HepG2 (cell line): Measurements from ENCODE around the gene CMYA5. TPM values are rescaled to one million over a fixed set of nuclear protein-coding genes. Genes with fewer than 3 reads are reported as not detected.

ENCODE experiments used
- ATAC-seq: fragments of 200-7000 bp; cut with Tn5 transposase; 3 replicates; pipeline ENCODE4 v1.9.1; 2020; ENCODE audit warnings: mild to moderate bottlenecking, moderate library complexity
- BruUV-seq: library from RNA; stranded (reverse); fragments of 400-500 nt; replicated peaks from 2 replicates; lab custom pipeline; 2021; lab: Mats Ljungman, UMichigan
- CTCF ChIA-PET: fragments of 300-600 bp; formaldehyde crosslinking; extraction: SDS; loops from one replicate; lab custom pipeline; 2021; ENCODE audit warnings: low total read pairs, inconsistent platforms, low intra/inter-chr PET ratio; lab: Yijun Ruan, JAX
- POLR2A ChIA-PET: fragments of 350-600 bp; sonication (Branson Sonifier 250); formaldehyde crosslinking; loops from one replicate; lab custom pipeline; 2020; ENCODE audit warnings: antibody characterized with exemption, inconsistent platforms; lab: Yijun Ruan, JAX
- DNase-seq: peaks from one replicate; pipeline ENCODE4 v3.0.0-alpha.2; 2015; ENCODE audit warnings: low spot score
- FAIRE-seq: peaks from 3 replicates; lab custom pipeline; 2011; peaks lifted over from hg19 to GRCh38; lab: Jason Lieb, UNC
- H2AFZ ChIP-seq: one replicate; pipeline ENCODE4 v1.6.1; 2011; ENCODE audit warnings: low read length, inconsistent platforms
- H3K27ac ChIP-seq: fragments of 300-600 bp; 3 replicates; pipeline ENCODE4 v1.8.0; 2011; ENCODE audit warnings: mixed run types, mild to moderate bottlenecking, mixed read lengths, low read length, inconsistent platforms; ENCODE audit not compliant: insufficient read depth; ENCODE audit errors: extremely low read length
- H3K27me3 ChIP-seq, 2 experiments: fragments of 200-600 bp in 1 of 2; 2 replicates in 1 of 2; 3 replicates in 1 of 2; pipeline versions ENCODE4 v1.6.0 to v1.8.0; 2011; ENCODE audit warnings: low read length in 2 of 2, mild to moderate bottlenecking in 2 of 2, moderate library complexity in 2 of 2, inconsistent platforms in 1 of 2; ENCODE audit not compliant: insufficient read depth in 2 of 2, control insufficient read depth in 1 of 2
- H3K36me3 ChIP-seq, 2 experiments: fragments of 200-600 bp in 1 of 2; replicated peaks in 1 of 2; 2 replicates in 1 of 2; 3 replicates in 1 of 2; pipeline versions ENCODE4 v1.5.1 to v1.8.0; 2011; ENCODE audit warnings: low read length in 2 of 2, inconsistent platforms in 1 of 2; ENCODE audit not compliant: insufficient read depth in 2 of 2, control insufficient read depth in 1 of 2
- H3K4me1 ChIP-seq: 2 replicates; pipeline ENCODE4 v1.5.1; 2012; ENCODE audit warnings: low read length, inconsistent platforms; ENCODE audit not compliant: insufficient read depth
- H3K4me2 ChIP-seq: 2 replicates; pipeline ENCODE4 v1.6.0; 2011; ENCODE audit warnings: low read depth, low read length, inconsistent platforms
- H3K4me3 ChIP-seq, 3 experiments: fragments of 200-600 bp in 1 of 3; sonication (generic), shearing (Covaris generic) in 1 of 3; replicated peaks in 1 of 3; 2 replicates each; pipeline ENCODE4 v1.5.1; 2011 to 2016; ENCODE audit warnings: low read length in 3 of 3, inconsistent platforms in 2 of 3, low read depth in 2 of 3, mild to moderate bottlenecking in 2 of 3, control low read depth in 1 of 3, mixed read lengths in 1 of 3; ENCODE audit not compliant: insufficient read depth in 1 of 3
- H3K79me2 ChIP-seq: one replicate; pipeline ENCODE4 v1.6.1; 2011; ENCODE audit warnings: low read length, inconsistent platforms; ENCODE audit not compliant: insufficient read depth
- H3K9ac ChIP-seq: 2 replicates; pipeline ENCODE4 v1.6.0; 2011; ENCODE audit warnings: mild to moderate bottlenecking, low read depth, low read length, inconsistent platforms; ENCODE audit not compliant: insufficient read depth
- H3K9me3 ChIP-seq: 2 replicates; pipeline ENCODE4 v1.5.1; 2012; ENCODE audit warnings: mild to moderate bottlenecking, low read length
- H4K20me1 ChIP-seq: 2 replicates; pipeline ENCODE4 v1.6.0; 2011; ENCODE audit warnings: inconsistent platforms, mild to moderate bottlenecking, low read length, moderate library complexity; ENCODE audit not compliant: insufficient read depth
- ATF7-NPFF ChIP-seq: sonication (generic); formaldehyde crosslinking; IDR thresholded peaks from 2 replicates; pipeline ENCODE4 v1.8.1; 2023; ENCODE audit warnings: mild to moderate bottlenecking, low read depth, missing genetic modification reagents, moderate library complexity
- HDAC2 ChIP-seq: sonication (generic); formaldehyde crosslinking; IDR thresholded peaks from 2 replicates; pipeline ENCODE4 v1.4.0; 2020; ENCODE audit warnings: missing genetic modification reagents
- HNF4G ChIP-seq, 2 experiments: sonication (generic) in 1 of 2; formaldehyde crosslinking in 1 of 2; IDR thresholded peaks; 2 replicates each; pipeline versions ENCODE4 v1.4.0 to v1.6.1; 2011 to 2020; ENCODE audit warnings: borderline replicate concordance in 2 of 2, low read depth in 2 of 2, mild to moderate bottlenecking in 2 of 2, low read length in 1 of 2, missing genetic modification reagents in 1 of 2, moderate library complexity in 1 of 2
- KDM6A ChIP-seq: IDR thresholded peaks from 2 replicates; pipeline ENCODE4 v1.6.1; 2016; ENCODE audit warnings: low read depth
- RFX5 ChIP-seq: IDR thresholded peaks from 2 replicates; pipeline ENCODE4 v1.6.1; 2011; ENCODE audit warnings: low read depth, low read length, improper control_type of control experiment
- SALL2 ChIP-seq: sonication (generic); formaldehyde crosslinking; IDR thresholded peaks from 2 replicates; pipeline ENCODE4 v1.8.1; 2023; ENCODE audit warnings: mild to moderate bottlenecking, missing genetic modification reagents, inconsistent platforms
- SOX6 ChIP-seq, 2 experiments: fragments of 450-650 bp in 1 of 2; sonication (generic) in 1 of 2; formaldehyde crosslinking in 1 of 2; IDR thresholded peaks; 2 replicates each; pipeline versions ENCODE4 v1.4.0 to v1.6.1; 2017 to 2020; ENCODE audit warnings: antibody characterized with exemption in 1 of 2, mild to moderate bottlenecking in 1 of 2, missing genetic modification reagents in 1 of 2
- ZNF678 ChIP-seq: sonication (generic); formaldehyde crosslinking; IDR thresholded peaks from 2 replicates; pipeline ENCODE4 v1.4.0; 2020; ENCODE audit warnings: mild to moderate bottlenecking, missing genetic modification reagents
- ZNF7 ChIP-seq: IDR thresholded peaks from 2 replicates; pipeline ENCODE4 v1.6.1; 2016; ENCODE audit warnings: missing biosample characterization, missing genetic modification reagents
- WGBS: methylation state at CpG from one replicate; pipeline ENCODE4 v1.1.6; 2017; ENCODE audit warnings: low lambda C conversion rate; 5-methylcytosine and 5-hydroxymethylcytosine counted together
- in situ Hi-C: cut with HindIII; loops from 2 replicates; pipeline ENCODE4 v1.10.0; 2017; ENCODE audit warnings: low pct_unique_long_range_greater_than_20kb; ENCODE audit not compliant: extremely low pct_ligation_motif_present
- intact Hi-C: fragments of 100-400 bp; cut with micrococcal nuclease; formaldehyde crosslinking; loops from one replicate; pipeline ENCODE4 v1.10.0; 2022; ENCODE audit not compliant: unreplicated experiment
- polyA plus RNA-seq, 8 experiments: library from polyadenylated mRNA; depleted of rRNA in 3 of 8; stranded (reverse) in 7 of 8; unstranded in 1 of 8; fragments of >200 nt; fragmentation: Illumina TruSeq in 4 of 8; extraction: Trizol in 4 of 8; gene quantifications; 2 replicates each; pipeline versions ENCODE4 v1.2.1 to v1.2.3, GENCODE V29; 2011 to 2016; ENCODE audit warnings: low read depth in 4 of 8, missing spikeins in 1 of 8, mixed read lengths in 1 of 8; ENCODE audit not compliant: insufficient read depth in 1 of 8
- total RNA-seq, 5 experiments: library from RNA; depleted of rRNA; stranded (reverse); fragments of >200 nt; fragmentation: Illumina TruSeq; extraction: Trizol; gene quantifications; 2 replicates each; pipeline ENCODE4 v1.2.3, GENCODE V29; 2016; ENCODE audit warnings: low read depth in 1 of 5
- TF ChIP-seq, protein P1 (sequence below): sonication (generic); formaldehyde crosslinking; IDR thresholded peaks from 2 replicates; pipeline ENCODE4 v1.4.0; 2020; ENCODE audit warnings: mild to moderate bottlenecking, missing genetic modification reagents

Gene CMYA5
- total and polyA plus RNA-seq, 2 of the 13 experiments (the other 11 are each of a cell fraction or from before 2014, with no cell fraction given) = 0.13 to 0.51 TPM

DNA sequence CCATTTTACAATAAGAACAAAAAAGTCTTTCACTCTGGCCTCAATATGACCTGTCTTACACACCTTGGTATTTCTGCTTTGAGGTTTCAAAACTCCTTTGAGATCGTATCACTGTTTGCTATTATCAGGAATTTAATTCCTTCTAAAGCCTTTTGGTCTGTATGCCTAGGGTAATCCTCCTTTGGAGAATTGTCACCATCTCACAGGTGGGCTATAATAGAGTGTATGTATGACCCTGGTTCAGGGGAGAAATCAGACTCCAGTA lies 13.7 kb downstream of the CMYA5 start:
- CTCF ChIA-PET = interaction anchor here (2.0 to 2.3 kb wide), 2 partner anchors 71 to 155 kb away, joined by 12 to 30 read pairs; no protein-coding TSS in a partner anchor
- Histone ChIP-seq H3K27me3 (no peaks in the 10 kb centered on the region), H3K9me3 (no peaks in the 10 kb centered on the region), H2AFZ (no peak overlapping the region), H3K27ac (no peak overlapping the region), H3K9ac (no peak overlapping the region), H3K4me2 (no peak overlapping the region), H4K20me1 (no peaks in the 10 kb centered on the region), H3K4me1 (no peaks in the 10 kb centered on the region), H3K36me3 (no peaks in the 10 kb centered on the region), H3K4me3 (no peak overlapping the region), H3K79me2 (no peaks in the 10 kb centered on the region)
- intact Hi-C loops (loop anchor here (5.0 kb wide), 1 partner anchor 69 kb away; no protein-coding TSS in a partner anchor), in situ Hi-C loops (loop anchor here (5.0 to 10.0 kb wide), 2 partner anchors 74 to 151 kb away; no protein-coding TSS in a partner anchor)
- no TSS peak for BruUV-seq
- POLR2A ChIA-PET = interaction anchor here (1.0 kb wide), 1 partner anchor 71 kb away, joined by 3 read pairs; no protein-coding TSS in a partner anchor
- DNase-seq (no peak), FAIRE-seq (no peak), ATAC-seq (no peak)
- no peak for TF ChIP-seq HNF4G (IDR thresholded peaks at IDR 0.05; ENCODE audit: borderline replicate concordance, low read depth, low read length)
- TF ChIP-seq HNF4G (CRISPR knock-in tag; IDR thresholded peaks at IDR 0.05; ENCODE audit: borderline replicate concordance, low read depth) = no peak
- TF ChIP-seq ZNF678 (CRISPR knock-in tag) = no peak
- no peak for TF ChIP-seq SOX6 (IDR thresholded peaks at IDR 0.05)
- TF ChIP-seq SOX6 (CRISPR knock-in tag; IDR thresholded peaks at IDR 0.05) = no peak
- TF ChIP-seq ZNF7 (CRISPR knock-in tag) = no peak
- no peak for TF ChIP-seq KDM6A (CRISPR knock-in tag)
- no peak for TF ChIP-seq ATF7-NPFF (CRISPR knock-in tag)
- TF ChIP-seq, protein P1, sequence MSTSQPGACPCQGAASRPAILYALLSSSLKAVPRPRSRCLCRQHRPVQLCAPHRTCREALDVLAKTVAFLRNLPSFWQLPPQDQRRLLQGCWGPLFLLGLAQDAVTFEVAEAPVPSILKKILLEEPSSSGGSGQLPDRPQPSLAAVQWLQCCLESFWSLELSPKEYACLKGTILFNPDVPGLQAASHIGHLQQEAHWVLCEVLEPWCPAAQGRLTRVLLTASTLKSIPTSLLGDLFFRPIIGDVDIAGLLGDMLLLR (CRISPR knock-in tag) = no peak
- no peak for TF ChIP-seq RFX5
- no peak for TF ChIP-seq HDAC2
- TF ChIP-seq SALL2 = no peak
- 63% methylated on average over 1 of the region's 1 CpG for WGBS
